Fibroblast of villous mesenchyme (primary cell): ENCODE results near the gene DRC3. TPM values are rescaled to one million over a fixed set of nuclear protein-coding genes. Genes with fewer than 3 reads are reported as not detected.

Experiments
- DNase-seq: peaks from one replicate; pipeline ENCODE4 v3.0.0-alpha.2; 2010; ENCODE audit warnings: low read depth
- H3K4me3 ChIP-seq: 2 replicates; pipeline ENCODE4 v1.5.1; 2011; ENCODE audit warnings: low read depth, mild to moderate bottlenecking, low read length
- total RNA-seq: library from RNA; depleted of rRNA; stranded (reverse); fragments of >200 nt; gene quantifications from 2 replicates; pipeline ENCODE4 v1.2.3, GENCODE V29; 2012
- TF ChIP-seq, protein P1 (sequence below): IDR thresholded peaks from 2 replicates; pipeline ENCODE4 v1.5.1; 2012; ENCODE audit warnings: low read depth, mild to moderate bottlenecking, low read length; ENCODE audit not compliant: insufficient read depth

Gene DRC3, protein sequence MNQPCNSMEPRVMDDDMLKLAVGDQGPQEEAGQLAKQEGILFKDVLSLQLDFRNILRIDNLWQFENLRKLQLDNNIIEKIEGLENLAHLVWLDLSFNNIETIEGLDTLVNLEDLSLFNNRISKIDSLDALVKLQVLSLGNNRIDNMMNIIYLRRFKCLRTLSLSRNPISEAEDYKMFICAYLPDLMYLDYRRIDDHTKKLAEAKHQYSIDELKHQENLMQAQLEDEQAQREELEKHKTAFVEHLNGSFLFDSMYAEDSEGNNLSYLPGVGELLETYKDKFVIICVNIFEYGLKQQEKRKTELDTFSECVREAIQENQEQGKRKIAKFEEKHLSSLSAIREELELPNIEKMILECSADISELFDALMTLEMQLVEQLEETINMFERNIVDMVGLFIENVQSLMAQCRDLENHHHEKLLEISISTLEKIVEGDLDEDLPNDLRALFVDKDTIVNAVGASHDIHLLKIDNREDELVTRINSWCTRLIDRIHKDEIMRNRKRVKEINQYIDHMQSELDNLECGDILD
- under 0.01 and 0.97 TPM in 2 replicates for total RNA-seq

GRCh38 chr17:17972126-17972951 is at the start of gene DRC3, which contains the start of gene TOM1L2:
Gene DRC3 (plus strand): TSS chr17:17972862. CDS start chr17:17977599, 4,737 bp downstream.
Gene TOM1L2 (minus strand): TSS chr17:17972400. CDS start chr17:17972313, 87 bp downstream.
- H3K4me3 ChIP-seq: peak within 1 kb of the TSS; percentile 82
- DNase-seq: peak; percentile 100
- TF ChIP-seq, protein P1, sequence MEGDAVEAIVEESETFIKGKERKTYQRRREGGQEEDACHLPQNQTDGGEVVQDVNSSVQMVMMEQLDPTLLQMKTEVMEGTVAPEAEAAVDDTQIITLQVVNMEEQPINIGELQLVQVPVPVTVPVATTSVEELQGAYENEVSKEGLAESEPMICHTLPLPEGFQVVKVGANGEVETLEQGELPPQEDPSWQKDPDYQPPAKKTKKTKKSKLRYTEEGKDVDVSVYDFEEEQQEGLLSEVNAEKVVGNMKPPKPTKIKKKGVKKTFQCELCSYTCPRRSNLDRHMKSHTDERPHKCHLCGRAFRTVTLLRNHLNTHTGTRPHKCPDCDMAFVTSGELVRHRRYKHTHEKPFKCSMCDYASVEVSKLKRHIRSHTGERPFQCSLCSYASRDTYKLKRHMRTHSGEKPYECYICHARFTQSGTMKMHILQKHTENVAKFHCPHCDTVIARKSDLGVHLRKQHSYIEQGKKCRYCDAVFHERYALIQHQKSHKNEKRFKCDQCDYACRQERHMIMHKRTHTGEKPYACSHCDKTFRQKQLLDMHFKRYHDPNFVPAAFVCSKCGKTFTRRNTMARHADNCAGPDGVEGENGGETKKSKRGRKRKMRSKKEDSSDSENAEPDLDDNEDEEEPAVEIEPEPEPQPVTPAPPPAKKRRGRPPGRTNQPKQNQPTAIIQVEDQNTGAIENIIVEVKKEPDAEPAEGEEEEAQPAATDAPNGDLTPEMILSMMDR: no peak

DNA sequence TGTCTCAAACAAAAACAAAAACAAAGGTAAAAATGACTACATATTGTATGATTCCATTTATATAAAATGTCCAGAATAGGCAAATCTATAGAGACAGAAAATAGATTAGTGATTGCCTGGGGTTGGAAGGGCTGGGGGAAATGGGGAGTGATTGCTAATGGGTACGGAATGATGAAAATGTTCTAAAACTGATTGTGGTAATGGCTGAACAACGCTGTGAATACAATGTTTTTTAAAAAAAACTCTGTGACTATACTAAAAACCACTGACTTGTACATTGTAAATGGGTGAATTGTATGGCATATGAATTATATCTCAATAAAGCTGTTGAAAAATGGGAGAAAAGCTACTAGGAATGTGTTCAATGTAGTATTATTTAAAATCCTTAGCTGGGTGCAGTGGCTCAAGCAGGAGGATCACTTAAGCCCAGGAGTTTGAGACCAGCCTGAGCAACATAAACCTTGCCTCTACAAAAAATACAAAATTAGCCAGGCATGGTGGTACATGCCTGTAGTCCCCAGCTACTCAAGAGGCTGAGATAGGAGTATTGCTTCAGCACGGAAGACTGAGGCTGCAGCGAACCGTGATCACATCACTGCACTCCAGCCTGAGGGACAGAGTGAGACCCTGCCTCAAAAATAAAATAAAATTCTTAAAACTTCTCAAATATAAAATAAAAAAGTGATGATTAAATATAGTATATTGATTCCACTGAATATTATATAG is 48.4 kb upstream of the DRC3 start:
- TF ChIP-seq, protein P1: no peak
- no peak for DNase-seq
- H3K4me3 ChIP-seq: no peak overlapping the region

DNA sequence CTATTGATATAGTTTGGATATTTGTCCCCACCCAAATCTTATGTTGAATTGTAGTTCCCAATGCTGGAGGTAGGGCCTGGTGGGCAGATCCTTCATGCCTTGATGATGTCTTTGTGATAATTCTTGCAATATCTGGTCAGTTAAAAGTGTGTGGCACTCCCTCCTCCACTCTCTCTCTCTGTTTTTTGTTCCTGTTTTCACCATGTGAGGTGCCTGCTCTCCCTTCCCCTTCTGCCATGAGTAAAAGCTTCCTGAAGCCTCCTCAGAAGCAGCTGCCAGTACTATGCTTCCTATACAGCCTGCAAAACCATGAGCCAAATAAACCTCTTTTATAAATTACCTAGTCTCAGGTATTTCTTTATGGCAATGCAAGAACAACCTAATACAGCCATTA is 47.8 kb upstream of the DRC3 start:
- no peak for DNase-seq
- TF ChIP-seq, protein P1: no peak

GRCh38 chr17:17926036-17926435 is 46.6 kb upstream of the DRC3 start:
- no peak for DNase-seq
- TF ChIP-seq, protein P1: no peak
- H3K4me3 ChIP-seq: no peak overlapping the region

More for the DNA sequence above, 47.8 kb upstream of the DRC3 start:
- H3K4me3 ChIP-seq: no peak overlapping the region

GRCh38 chr17:17926840-17927449 is 45.7 kb upstream of the DRC3 start:
- DNase-seq: no peak
- H3K4me3 ChIP-seq: no peak overlapping the region
- TF ChIP-seq, protein P1: no peak
